ENCODE data around the gene PRKCH. TPM values are rescaled to one million over a fixed set of nuclear protein-coding genes. Genes with fewer than 3 reads are reported as not detected.

PRKCH gene
- total RNA-seq, 1 experiment from 2014 or later, result 170 TPM

GRCh38 chr14:61326847-61327246 is 5.5 kb downstream of the PRKCH start:
- Histone ChIP-seq H2AFZ (ENCODE audit: low read length) (no peak overlapping the region), H3K4me1 (ENCODE audit: insufficient read depth, low read length) (peaks cover 14% of the 10 kb centered on the region), H4K20me1 (ENCODE audit: low read length) (peaks cover 12% of the 10 kb centered on the region; the same call in 1 of the 2 replicates), H3K27ac (ENCODE audit: low read length) (no peak overlapping the region), H3K4me2 (ENCODE audit: low read length) (no peak overlapping the region), H3K9ac (ENCODE audit: low read length) (no peak overlapping the region), H3F3A (ENCODE audit: low read length, unreplicated experiment) (peaks cover 5% of the 10 kb centered on the region), H3K9me3 (ENCODE audit: low read length) (no peaks in the 10 kb centered on the region), H3K27me3 (ENCODE audit: low read length) (no peaks in the 10 kb centered on the region), H3K79me2 (ENCODE audit: low read length) (peaks cover 55% of the 10 kb centered on the region), H3K4me3 (ENCODE audit: low read length) (no peak overlapping the region), H3K36me3 (ENCODE audit: low read depth, low read length) (no peaks in the 10 kb centered on the region), H3K9me2 (replicated peaks; ENCODE audit: low read length) (no peaks in the 10 kb centered on the region)
- 0 out of 2 replicates have a peak, but pooled peaks have one; percentile 18 for TF ChIP-seq CTCF (conservative IDR thresholded peaks at IDR 0.05; ENCODE audit: low read depth, low read length)
- TF ChIP-seq EZH2phosphoT487 (IDR thresholded peaks at IDR 0.05; ENCODE audit: borderline replicate concordance, low read length), result no peak
- no peak for TF ChIP-seq EZH2 (IDR thresholded peaks at IDR 0.05; ENCODE audit: low read length, unreplicated experiment)
- ChIA-PET CTCF (no interaction called here), POLR2A (ENCODE audit: unreplicated experiment) (no interaction called here)
- ATAC-seq (no peak), DNase-seq (peak; percentile 6)
- no TSS peak for BruUV-seq (replicated peaks)
- intact Hi-C loops (cut with micrococcal nuclease), result no loop called here

- Histone ChIP-seq H4K20me1 (ENCODE audit: low read length) (peaks cover 5% of the 10 kb centered on the region; the same call in 1 of the 2 replicates), H3K79me2 (ENCODE audit: low read length) (peaks cover 45% of the 10 kb centered on the region), H3K36me3 (ENCODE audit: low read depth, low read length) (no peaks in the 10 kb centered on the region), H2AFZ (ENCODE audit: low read length) (no peak overlapping the region), H3K9ac (ENCODE audit: low read length) (no peak overlapping the region), H3K27me3 (ENCODE audit: low read length) (no peaks in the 10 kb centered on the region), H3K9me3 (ENCODE audit: low read length) (no peaks in the 10 kb centered on the region), H3K4me1 (ENCODE audit: insufficient read depth, low read length) (peaks cover 5% of the 10 kb centered on the region), H3F3A (ENCODE audit: low read length, unreplicated experiment) (peaks cover 5% of the 10 kb centered on the region), H3K4me3 (ENCODE audit: low read length) (no peak overlapping the region), H3K4me2 (ENCODE audit: low read length) (no peak overlapping the region), H3K9me2 (replicated peaks; ENCODE audit: low read length) (no peaks in the 10 kb centered on the region), H3K27ac (ENCODE audit: low read length) (no peak overlapping the region)
- intact Hi-C loops (cut with micrococcal nuclease), result no loop called here
- POLR2A ChIA-PET (ENCODE audit: unreplicated experiment), result no interaction called here
- BruUV-seq (replicated peaks), result no TSS peak
- ATAC-seq (no peak), DNase-seq (no peak)
- CTCF ChIA-PET, result interaction anchor here (0.7 kb wide), 1 partner anchor 49 kb away, joined by 3 read pairs; no protein-coding TSS in a partner anchor
- no peak for TF ChIP-seq CTCF (conservative IDR thresholded peaks at IDR 0.05; ENCODE audit: low read depth, low read length)
- no peak for TF ChIP-seq EZH2phosphoT487 (IDR thresholded peaks at IDR 0.05; ENCODE audit: borderline replicate concordance, low read length)
- TF ChIP-seq EZH2 (IDR thresholded peaks at IDR 0.05; ENCODE audit: low read length, unreplicated experiment), result no peak
These were observed 7.4 kb downstream of the PRKCH start for GRCh38 chr14:61328626-61329262.

GRCh38 chr14:61329478-61330051 is 8.2 kb downstream of the PRKCH start:
- Histone ChIP-seq H3K9ac (ENCODE audit: low read length) (no peak overlapping the region), H3K27ac (ENCODE audit: low read length) (no peak overlapping the region), H3K9me3 (ENCODE audit: low read length) (no peaks in the 10 kb centered on the region), H3K9me2 (replicated peaks; ENCODE audit: low read length) (no peaks in the 10 kb centered on the region), H3K4me3 (ENCODE audit: low read length) (no peak overlapping the region), H3F3A (ENCODE audit: low read length, unreplicated experiment) (peaks cover 5% of the 10 kb centered on the region), H3K79me2 (ENCODE audit: low read length) (peaks cover 40% of the 10 kb centered on the region), H2AFZ (ENCODE audit: low read length) (no peak overlapping the region), H3K36me3 (ENCODE audit: low read depth, low read length) (no peaks in the 10 kb centered on the region), H3K27me3 (ENCODE audit: low read length) (no peaks in the 10 kb centered on the region), H3K4me2 (ENCODE audit: low read length) (no peak overlapping the region), H3K4me1 (ENCODE audit: insufficient read depth, low read length) (no peaks in the 10 kb centered on the region), H4K20me1 (ENCODE audit: low read length) (no peaks in the 10 kb centered on the region)
- POLR2A ChIA-PET (ENCODE audit: unreplicated experiment), result no interaction called here
- CTCF ChIA-PET, result interaction anchor here (0.7 kb wide), 1 partner anchor 49 kb away, joined by 3 read pairs; no protein-coding TSS in a partner anchor
- intact Hi-C loops (cut with micrococcal nuclease), result no loop called here
- TF ChIP-seq CTCF (conservative IDR thresholded peaks at IDR 0.05; ENCODE audit: low read depth, low read length) (no peak), EZH2phosphoT487 (IDR thresholded peaks at IDR 0.05; ENCODE audit: borderline replicate concordance, low read length) (no peak), EZH2 (IDR thresholded peaks at IDR 0.05; ENCODE audit: low read length, unreplicated experiment) (no peak)
- DNase-seq (no peak), ATAC-seq (no peak)
- no TSS peak for BruUV-seq (replicated peaks)
